HG03558 (cell line): ENCODE measurements around the gene SPTLC2.
A peak's percentile ranks its signal among the peaks of the same experiment; 100 is the strongest.
"Not testable (repeated sequence)": the region's sequence is repeated elsewhere in the genome, so short reads cannot be mapped to it uniquely, and the experiment has no call there.

Source experiments
- ATAC-seq: cut with Tn5 transposase; IDR thresholded peaks from one replicate; pipeline ENCODE4 v1.9.1; 2021; ENCODE audit warnings: moderate number of reproducible peaks; ENCODE audit not compliant: unreplicated experiment; ENCODE audit errors: extremely low read depth

Gene SPTLC2

DNA sequence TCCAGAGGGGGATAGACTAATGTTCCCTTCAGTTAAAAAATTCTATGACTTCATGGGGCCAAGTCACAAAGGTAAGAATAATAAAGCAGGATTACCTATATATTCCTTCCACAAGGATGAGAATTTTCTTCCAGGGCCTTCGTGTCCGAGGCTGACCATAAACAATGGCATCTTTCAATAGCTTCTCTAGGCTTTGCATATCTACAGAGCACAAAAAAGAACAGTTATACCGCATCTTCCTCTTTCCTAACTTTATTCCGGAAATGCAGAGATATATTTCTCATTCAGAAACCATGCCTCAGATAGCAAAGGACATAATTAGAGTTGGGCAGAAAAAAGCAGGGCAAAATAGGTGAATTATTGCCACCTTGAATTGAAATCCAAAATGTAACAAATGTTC is 59.5 kb downstream of the SPTLC2 start:
- no peak for ATAC-seq

DNA sequence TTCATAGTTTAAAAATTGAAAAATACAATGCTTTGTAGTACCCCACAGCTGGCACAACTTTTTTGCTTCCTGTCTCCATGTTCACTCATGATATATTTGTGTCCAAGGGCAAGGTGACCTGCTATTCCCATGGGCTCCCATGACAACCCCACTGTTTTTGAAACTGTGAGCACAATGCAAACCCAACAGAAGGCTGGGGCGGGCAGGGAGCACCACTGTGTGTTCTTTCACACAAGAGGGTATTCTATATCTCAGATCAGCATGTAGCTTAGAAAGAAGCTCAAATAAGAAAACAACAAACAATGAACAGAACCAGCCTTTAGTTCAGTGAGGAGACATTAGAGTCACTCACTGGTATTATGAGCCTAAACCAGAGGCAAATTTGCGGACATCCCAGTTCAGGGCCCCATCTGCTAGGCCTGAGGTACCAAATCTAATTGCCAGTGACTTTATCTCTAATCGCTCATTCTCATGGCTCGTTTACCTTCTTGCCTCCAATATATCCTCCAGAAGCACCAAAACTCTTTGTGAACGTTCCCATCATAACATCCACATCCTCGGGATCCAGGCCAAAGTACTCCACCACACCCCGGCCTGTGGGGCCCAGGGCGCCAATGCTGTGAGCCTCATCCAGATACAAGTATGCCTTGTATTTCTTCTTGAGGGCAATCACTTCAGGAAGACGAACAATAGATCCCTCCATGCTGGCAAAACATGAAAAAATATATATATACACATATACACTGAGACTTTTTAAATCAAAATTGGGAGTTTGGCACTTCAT is 61.4 kb downstream of the SPTLC2 start:
- no peak for ATAC-seq

DNA sequence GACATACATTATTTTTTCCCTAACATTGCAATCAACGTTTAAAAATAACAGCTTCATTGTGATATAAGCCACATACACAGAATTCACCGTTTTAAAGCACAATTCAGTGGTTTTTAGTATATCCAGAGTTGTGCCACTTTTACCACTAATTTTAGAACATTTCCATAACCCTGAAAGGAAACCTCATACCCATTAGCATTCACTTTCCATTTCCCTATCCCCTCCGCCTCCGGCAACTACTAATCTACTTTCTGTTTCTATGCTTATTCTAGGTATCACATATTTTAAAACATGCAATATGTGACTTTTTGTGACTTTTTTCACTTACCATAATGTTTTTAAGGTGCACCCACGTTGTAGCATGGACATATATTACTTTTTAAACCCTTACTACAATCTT is 62.2 kb downstream of the SPTLC2 start:
- ATAC-seq = peak; percentile 67

DNA sequence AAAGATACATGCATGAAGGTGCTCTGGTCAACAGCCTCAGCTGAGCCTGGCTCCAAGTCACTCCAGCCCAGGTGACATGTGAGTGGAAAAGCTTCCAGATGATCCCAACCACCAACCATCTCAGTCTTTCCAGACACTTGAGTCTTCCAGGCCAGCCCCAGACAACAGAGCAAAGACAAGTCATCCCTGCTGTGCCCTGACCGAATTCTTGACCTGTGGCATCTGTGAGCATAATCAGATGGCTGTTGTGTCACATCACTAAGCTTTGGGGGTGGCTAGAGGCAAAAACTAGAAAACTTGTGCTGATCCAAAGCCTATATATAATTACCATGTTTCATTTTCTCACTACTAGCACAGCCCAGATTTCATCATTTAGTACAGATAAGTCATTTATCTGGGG is 67.0 kb downstream of the SPTLC2 start:
- ATAC-seq = no peak

DNA sequence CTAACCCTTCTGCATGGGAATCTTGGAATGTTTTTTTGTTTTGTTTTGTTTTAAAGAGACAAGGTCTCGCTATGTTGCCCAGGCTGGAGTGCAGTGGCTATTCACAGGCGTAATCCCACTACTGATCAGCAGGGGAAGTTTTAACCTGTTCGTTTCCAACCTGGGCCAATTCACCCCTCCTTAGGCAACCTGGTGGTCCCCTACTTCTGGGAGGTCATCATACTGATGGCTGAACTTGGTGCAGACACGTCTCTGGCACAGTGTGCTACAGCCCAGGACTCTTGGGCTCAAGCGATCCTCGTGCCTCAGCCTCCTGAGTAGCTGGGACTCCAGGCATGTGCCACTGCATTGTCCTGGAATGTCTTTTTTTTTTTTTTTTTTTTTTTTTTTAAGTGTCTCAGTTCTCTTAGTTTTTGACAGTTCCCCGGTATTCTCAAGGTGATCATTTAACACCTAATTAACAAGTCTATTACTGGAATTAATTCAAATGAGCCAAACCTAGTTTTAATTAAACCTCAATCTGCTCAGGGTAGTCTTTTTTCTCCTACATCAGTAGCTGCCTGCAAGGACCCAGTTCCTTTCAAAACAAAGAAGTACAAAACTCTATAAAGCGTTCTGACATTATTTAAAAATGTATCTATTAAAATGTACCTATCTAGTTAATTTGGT is 68.8 kb downstream of the SPTLC2 start:
- ATAC-seq = no peak

DNA sequence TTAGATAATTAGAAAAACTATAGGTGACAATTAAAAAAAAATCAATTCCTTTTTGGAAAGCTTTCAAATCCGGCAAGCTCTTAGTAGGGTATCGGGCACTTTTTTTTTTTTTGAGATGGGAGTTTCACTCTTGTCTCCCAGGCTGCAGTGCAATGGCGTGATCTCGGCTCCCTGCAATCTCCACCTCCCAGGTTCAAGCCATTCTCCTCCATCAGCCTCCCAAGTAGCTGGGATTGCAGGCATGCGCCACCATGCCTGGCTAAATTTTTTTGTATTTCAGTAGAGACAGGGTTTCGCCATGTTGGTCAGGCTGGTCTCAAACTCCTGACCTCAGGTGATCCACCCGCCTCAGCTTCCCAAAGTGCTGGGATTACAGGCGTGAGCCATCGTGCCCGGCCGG is 71.3 kb downstream of the SPTLC2 start:
- ATAC-seq = not testable (repeated sequence)

DNA sequence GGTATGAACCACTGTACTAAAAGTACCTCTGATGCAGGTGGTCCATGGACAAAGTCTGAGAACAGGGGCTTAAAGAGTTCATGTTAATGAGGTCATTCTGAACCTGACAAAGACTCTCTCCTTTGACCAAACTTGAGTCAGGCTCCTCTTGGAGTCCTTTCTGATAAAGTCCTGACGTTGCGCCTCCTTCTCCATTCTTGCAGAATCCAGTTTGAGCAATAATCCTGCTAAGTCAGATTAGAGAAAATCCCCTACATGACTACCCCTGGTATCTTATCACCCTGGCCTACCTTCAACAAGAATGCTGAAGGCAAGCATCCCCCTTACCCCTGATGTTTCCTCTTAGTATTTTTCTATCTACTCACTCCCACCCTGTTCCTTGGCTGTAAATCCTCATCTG is 71.9 kb downstream of the SPTLC2 start:
- no peak for ATAC-seq

DNA sequence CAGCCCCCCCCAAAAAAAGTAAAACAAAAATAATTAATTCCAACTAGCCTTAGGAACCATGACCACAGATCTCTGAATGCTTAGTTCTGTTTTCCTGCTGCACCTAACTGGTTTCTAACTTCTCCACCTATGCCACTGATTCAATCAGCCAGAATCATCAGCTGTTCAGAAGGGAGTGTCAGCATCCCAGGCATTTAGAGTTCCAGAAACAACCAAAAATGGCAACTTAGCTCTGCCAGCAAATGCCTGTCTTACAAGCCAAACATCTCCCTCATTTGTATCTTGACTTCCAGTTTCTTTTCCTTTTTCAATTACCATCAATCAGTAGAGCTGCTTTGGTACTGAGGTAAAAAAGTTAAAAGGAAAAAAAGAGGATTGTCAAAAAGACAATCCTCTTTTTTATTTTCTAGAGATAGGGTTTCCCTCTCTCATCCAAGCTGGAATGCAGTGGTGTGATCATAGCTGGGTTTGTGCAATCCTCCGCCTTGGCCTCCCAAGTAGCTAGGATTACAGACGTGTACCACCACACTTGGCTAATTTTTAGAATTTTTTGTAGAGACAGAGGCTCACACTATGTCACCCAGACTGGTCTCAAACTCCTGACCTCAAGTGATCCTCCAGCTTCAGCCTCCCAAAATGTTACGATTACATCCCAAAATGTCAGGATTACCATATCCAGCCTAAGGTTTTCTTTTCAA is 72.7 kb downstream of the SPTLC2 start:
- no peak for ATAC-seq

DNA sequence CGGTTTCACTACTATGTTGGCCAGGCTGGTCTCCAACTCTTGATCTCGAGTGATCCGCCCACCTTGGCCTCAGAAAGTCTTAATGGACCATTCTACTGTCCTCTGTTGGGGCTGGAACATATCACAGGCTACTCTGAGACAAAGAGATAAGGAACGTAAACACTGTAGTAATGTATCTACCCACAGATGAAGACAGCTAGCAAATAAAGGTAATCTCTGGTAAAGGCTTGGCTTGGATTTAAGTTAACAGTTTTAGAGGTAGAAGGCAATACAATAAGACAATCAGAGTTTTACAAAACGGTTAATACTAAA is 73.2 kb downstream of the SPTLC2 start:
- ATAC-seq = no peak

DNA sequence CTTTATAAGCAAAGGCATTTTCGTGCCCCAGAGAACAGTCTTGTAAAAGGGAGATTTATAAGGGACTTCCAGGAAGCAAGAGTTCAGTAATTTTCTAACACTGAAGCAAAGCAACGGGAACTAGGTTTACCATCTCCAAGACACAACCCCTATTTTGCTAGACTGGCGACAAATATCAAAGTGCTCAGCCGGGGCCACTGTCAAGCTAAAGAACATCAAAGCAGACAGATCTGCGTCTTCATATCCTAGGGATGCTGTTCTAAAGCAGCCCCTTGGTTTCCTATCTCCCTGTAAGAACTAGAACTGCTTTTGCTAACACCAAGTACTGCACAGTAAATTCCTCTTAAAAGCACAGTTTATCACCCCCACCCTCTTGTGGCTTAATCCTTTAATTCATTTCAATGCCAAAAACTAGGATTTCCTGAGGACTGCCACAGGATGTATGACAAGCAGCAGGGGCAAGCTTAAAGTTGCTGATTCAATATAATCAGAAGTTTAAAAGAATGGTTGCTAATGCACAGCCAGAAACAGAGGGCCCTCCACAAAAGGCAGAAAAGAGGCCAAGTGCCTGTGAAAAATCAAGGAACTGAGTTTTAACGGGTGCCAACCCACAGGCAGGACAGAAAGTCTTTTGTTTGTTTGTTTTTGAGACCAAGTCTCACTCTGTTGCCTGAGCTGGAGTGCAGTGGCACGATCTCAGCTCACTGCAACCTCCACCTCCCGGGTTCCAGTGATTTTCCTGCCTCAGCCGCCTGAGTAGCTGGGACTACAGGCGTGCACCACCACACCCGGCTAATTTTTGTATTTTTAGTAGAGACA is 73.8 kb downstream of the SPTLC2 start:
- no peak for ATAC-seq

DNA sequence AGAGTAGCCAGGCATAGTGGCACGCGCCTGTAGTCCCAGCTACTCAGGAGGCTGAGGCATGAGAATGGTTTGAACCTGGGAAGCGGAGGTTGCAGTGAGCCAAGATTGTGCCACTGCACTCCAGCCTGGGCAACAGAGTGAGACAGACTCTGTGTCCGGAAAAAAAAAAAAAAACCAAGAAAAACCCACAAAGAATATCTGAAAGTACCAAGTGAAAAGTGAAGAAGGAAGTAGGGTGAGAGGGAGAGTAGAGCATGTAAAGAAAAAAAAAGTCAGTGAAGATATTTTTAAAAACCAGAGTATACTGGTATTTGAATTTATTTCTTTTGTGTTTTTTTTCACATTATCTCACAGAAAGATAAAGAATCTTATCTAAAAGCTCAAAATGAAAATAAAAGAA is 74.5 kb downstream of the SPTLC2 start:
- no peak for ATAC-seq

DNA sequence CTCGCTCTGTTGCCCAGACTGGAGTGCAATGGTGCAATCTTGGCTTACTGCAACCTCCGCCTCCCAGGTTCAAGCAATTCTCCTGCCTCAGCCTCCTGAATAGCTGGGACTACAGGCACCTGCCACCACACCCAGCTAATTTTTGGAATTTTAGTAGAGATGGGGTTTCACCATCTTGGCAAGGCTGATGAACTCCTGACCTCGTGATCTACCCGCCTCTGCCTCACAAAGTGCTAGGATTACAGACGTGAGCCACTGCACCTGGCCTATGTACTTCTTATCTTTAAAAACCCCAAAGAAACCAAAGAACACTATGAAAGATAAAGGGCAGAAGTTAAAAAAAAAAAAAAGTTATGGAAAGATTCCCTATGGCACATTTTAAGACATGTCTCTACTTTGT is 79.5 kb downstream of the SPTLC2 start:
- ATAC-seq = not testable (repeated sequence)

DNA sequence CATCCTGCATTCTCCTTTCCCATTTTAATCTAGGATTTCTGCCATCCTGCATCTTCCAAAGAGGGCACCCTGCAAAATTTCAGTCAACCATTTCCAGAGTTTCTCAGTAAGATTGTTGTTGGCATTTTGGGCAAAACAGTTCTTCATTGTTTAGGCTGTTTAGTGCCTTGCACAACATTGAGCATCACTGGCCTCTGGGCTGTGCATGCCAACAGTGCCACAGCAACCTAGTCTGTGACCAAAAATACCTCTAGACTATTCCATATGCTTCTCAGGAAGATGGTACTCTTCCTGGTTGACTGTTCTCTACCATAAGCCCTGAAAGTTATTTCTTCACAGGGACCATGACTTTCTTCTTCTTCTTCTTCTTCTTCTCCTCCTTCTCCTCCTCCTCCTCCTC is 85.4 kb downstream of the SPTLC2 start:
- no peak for ATAC-seq

DNA sequence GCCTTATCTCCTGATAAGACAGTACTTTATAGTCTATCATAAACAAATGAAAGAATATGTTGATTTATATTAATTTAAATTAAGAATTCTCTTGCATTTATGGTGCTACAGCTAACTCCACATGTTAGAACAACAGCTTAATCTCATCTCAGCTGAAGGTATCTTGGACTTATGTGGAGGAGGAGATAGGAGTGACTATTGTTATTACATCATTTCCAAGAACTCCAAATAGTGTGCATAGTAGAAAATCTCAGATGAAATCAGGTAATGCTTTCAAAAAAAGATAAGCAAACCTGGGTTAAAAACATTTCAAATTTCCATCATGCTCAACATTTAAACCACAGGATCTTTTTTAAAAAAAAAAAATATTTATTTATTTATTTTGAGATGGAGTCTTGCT is 86.5 kb downstream of the SPTLC2 start:
- no peak for ATAC-seq

DNA sequence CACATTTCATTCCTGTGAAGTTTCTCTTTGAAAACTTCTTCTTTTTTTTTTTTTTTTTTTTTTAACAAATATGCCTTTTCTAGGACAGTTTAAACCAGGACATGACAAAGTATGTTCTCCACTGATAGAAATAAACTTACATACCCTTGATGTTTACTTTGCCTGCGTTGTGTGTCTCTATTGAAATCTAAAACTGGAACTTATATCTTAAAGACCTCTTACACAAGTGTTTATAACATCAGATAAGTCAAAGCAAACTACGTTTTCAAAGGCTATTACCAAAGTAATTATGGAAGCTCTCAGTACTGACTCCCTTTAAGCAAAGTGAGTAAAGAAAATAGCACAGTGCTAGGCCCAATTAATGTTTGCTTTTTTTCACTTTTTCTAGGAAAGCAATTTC is 87.2 kb downstream of the SPTLC2 start:
- no peak for ATAC-seq

DNA sequence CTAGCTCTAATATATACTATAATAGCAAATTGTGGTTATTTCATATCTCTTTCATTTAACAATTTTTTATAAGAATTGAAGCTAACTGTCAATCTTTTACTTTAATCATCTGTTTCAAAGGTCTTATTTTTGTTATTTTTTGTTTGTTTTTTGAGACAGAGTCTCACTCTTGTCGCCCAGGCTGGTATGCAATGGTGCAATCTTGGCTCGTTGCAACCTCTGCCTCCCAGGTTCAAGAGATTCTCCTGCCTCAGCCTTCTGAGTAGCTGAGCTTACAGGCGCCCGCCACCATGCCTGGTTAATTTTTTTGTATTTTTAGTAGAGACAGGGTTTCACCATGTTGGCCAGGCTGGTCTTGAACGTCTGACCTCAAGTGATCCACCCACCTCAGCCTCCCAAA is 87.7 kb downstream of the SPTLC2 start:
- ATAC-seq = not testable (repeated sequence)

DNA sequence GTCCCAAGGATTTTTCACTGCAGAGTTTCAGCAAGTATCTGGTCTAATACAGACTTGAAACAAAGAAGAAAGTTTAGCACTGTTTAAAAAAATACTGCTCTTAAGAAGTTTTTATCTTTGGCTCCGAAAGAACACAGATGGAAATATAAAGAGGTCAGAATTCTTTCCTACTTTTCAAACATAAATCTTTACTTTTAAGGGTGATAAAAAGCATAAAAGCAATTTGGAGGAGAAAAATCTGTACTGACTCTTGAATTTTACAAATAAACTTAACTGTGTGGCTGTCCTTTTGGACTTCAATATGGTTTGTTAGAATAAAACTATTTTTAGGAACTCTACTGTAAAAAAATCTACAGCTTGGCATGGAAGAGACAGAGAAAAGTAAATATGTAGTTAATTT is 90.2 kb downstream of the SPTLC2 start:
- no peak for ATAC-seq

DNA sequence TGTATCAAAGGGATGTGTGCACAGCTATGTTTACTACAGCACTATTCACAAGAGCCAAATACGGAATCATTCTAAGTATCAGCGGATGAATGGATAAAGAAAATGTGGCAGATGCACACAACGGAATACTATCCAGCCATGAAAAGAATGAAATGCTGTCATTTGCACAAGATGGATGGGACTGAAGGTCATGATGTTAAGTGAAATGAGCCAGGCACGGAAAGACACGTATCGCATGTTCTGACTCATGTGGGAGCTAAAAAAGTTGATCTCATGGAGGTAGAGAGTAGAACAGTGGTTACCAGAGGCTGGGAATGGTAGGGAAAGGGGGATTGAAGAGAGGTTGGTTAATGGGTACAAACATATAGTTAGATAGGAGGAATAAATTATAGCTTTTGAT is 91.9 kb downstream of the SPTLC2 start:
- no peak for ATAC-seq

DNA sequence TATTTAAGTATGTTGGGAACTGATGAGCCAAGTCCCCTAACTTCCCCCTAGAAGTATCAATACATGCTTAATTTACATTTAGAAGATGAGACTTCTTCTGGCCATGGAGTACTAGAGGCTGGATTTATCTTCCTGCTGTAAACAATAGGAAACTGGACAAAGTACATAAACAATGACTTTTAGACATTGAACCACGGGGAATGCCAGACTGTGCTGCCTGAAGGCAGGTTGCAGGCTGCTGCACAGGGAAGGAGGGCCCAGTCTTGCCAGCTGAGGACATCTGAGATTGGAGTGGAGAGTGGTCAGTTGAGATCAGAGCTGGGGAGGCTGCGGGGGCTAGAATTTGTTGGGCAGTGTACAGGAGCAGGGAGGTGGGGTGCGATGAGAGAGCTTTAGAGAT is 93.3 kb downstream of the SPTLC2 start:
- ATAC-seq = no peak

DNA sequence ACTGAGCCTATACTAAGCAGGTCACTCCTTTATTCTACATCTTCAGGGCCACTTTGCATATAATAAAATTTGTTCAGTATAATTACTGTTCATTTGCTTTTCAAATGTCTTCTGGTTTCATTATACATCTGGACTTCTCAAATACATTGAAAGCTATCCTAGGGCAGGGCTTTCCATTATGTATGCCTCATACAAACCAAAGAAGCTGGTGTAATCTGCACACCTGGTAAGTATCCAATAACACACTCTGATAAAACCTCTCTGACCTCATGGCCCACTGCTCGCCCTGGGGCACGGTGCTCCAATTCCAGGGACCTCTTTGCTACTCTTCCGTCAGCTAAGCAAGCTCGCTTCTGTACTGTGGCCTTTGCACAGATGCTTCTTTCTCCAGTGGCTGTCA is 95.9 kb downstream of the SPTLC2 start:
- no peak for ATAC-seq

DNA sequence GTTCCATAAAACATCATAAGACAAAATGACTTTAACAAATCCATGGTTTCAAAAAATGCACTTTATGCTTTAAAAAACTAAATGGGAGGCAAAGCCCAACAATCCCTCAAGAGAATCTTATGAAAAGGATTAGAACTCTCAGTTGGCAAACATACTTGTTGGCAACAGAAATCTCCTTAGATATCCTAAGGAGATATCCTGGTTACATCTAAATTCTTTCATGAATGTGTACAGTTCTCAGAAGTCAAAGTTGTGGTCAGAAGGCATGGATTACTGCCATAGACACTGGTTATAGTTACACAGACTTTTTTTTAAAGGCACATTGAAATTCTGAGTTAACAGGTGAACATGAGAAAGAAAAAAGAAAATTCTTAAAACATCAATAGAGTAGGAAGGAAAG is 100.3 kb downstream of the SPTLC2 start:
- no peak for ATAC-seq
